Activated CD4-positive, CD25-positive, alpha-beta regulatory T cell treated with anti-CD3 and anti-CD28 coated beads, Interleukin-2, amount 50 U/mL, for 24 hours (primary cell): ENCODE measurements around the gene AP2A2.

Experiments
- ATAC-seq, 2 donors: fragments of 150-1000 bp; cut with Tn5 transposase; one replicate each; pipeline ENCODE4 v1.10.0; 2021; ENCODE audit warnings: mild to moderate bottlenecking in 1 of 2, moderate library complexity in 1 of 2

Gene AP2A2

DNA sequence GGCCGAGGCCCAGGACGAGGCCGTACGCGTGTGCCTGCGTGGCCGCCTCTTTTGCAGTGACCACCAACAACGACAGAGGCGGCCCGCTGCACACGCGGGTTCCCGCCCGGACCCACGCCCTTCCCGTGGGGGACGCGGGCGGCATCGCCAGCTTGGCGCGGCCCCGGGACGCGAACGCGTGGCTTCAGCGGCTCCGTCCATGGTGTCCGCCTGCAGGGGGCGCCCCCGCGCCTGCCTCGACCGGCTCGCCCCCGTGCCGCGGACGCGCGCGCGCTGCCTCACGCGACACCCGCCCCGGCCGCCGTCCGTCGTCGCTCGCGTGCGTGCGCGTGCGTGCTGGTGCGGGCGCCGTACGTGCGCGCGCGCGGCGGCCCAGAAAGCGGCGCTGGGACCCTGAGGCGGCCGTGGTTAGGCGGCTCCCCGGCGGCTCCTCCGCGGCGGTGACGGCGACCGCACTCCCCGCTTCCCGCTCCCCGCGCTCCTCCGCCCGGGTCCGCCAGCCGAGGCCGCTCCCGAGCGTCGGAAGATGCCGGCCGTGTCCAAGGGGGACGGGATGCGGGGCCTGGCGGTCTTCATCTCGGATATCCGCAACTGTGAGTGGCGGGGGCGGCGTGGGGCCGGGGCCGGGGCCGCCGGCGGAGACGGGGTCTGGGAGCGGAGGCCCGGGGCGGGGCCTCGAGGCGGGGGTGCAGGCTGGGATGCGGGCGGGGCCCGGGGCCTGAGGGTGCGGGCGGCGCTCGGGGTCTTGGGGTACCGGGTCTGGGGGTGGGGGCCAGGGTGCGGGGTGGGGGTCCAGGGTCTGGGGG lies at the start of gene AP2A2:
Gene AP2A2, plus strand, starts transcription at position 375 of the 806 bp plus-strand sequence. Its CDS starts 152 bp downstream, at position 527.
- peak; percentile 83 to 87 for ATAC-seq

DNA sequence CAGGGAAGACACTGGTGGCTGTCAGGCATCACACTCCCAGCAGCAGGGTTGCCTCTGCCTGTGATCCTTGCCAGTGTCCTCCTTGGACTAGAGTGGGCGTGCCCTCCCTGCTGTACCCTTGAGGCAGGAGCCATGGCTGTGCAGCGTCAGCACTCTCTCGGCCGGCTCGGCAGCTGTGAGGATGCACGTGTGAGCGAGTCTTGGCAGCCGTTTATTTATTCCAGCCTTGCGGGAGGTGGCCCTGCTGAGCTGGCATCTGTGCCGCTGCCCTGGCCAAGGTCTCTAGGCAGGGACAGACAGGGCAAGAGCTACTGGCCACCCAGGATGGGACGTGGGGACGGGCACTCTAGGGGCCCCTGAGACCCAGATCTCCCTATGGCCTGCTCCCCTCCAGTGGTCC lies 49.1 kb upstream of the AP2A2 start:
- ATAC-seq: no peak

DNA sequence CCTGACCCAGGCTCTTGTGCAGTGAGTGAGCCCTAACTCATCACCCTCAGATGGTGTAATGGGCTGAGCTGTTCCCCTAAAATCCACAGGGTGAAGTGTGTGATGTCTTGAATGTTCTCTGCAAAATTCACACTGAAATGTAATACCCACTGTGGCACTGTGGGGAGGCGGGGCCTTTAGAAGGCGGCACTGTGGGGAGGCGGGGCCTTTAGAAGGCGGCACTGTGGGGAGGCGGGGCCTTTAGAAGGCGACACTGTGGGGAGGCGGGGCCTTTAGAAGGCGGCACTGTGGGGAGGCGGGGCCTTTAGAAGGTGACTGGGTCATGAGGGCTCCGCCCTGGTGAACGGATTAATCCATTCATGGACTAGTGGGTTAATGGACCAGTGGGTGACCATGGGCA lies 48.1 kb upstream of the AP2A2 start:
- ATAC-seq: peak in 1 of 2 donors; percentile 17

DNA sequence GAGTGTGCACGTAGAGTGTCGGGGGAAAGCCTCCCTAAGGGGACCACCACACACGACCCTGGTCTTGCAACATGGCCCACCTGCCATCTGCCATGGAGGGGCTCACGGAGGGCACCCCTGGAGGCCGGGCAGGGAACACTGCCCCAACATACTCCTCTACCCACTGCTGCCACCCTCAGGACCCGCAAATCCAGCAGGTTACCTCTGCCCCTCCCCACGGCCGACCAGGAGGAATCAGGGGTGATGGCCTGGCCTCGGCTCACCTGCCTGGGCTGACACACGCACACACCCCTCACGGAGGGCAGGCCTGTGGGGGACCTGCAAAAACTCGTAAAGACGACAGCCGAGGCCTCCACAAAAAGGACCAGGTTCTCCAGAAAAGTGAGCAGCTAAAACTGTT lies 45.2 kb upstream of the AP2A2 start:
- no peak for ATAC-seq

DNA sequence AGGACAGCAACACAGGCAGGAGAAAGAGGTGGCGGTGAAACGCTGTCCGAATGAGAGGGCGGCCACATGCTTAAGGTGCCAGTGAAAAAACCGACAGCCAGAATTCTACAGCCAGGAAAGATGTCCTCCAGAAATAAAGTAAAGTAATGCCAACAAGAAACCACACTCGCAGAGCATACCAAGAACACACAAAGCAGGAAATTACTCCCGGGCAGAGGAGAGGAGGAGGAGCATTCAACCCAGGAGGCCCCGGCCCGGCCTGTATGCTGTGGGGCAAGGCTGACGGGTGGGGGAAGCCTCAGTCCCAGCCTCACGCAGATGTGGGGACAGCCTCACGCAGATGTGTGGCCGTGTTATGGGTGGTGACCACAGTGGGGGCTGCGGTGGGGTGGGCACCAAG lies 43.1 kb upstream of the AP2A2 start:
- no peak for ATAC-seq

DNA sequence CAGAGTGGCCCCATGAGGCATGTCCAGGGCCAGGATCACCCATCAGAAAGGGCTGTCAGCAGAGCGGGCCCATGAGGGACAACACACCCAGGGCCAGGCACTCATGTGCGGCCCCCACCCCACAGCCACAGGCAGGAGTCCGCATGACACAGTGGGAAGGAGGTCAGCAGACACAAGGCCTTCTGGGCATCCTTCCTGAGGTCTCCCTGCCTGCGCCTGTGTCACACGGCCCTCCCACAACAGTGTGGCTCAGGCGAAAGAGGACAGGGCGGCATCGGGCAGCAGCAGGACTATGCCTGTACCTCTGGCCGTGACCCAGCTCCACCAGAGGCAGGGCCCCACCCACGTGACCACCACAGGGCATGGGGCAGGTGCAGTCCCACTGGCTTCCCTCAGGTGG lies 42.1 kb upstream of the AP2A2 start:
- ATAC-seq: no peak

DNA sequence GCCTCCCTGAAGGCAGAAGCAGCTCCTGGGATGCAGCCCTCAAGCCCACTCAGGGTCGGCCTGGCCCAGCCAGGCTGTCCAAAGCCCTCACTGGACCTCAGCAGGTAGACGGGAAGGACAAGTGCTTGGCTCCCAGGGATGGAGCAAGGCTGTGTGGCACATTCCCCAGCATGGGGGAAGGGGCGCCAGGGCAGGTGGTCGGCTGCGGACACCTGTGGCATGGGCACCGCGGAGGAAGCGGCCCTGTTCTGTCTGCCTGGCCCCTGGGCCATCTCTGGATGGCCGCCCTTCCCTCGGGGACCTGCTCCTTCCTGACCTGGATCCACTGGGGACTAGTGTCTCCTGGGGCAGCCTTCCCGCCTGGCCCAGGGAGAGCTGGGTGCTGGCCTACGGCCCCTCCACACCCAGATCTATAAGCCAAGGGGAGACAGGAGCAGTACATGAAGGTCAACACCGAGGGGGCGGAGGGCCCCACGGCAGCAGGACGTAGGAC lies 41.0 kb upstream of the AP2A2 start:
- no peak for ATAC-seq

DNA sequence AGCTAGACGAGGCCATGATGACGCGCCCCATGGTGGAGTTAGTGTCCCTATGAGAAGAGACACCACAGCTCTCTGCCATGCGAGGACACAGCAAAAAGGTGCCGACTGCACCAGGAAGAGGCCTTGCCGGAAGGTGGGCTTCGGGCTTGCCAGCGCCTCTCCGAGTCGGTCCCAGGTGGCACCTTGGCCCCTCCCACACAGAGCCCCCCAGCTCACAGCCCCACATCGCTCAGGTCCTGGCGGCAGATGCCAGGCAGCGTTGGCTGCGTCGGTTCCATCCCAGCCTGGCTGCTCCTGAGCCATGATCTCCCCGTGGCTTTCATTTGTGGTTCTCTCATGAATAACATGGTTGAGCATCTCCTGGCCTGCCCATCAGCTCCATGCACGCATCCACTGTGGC lies 39.1 kb upstream of the AP2A2 start:
- no peak for ATAC-seq

DNA sequence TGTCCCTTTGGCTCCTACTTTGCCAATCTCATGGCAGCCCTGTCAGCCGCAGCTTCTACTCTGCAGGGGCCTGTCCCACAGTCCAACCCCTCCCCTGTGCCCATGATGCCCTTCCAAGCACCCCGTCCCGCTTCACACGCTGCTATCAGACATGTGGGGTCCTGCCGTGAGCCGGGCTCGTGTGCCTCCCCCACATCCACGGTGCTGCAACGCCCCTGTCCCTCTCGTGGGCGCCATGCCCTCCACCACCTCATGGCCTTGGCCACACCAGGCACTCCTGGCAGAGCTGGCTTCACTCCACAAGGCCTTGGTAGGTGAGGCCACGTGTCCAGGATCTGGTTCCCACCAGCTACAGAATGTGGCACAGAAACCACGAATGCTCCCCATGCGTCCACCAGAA lies 38.1 kb upstream of the AP2A2 start:
- no peak for ATAC-seq

DNA sequence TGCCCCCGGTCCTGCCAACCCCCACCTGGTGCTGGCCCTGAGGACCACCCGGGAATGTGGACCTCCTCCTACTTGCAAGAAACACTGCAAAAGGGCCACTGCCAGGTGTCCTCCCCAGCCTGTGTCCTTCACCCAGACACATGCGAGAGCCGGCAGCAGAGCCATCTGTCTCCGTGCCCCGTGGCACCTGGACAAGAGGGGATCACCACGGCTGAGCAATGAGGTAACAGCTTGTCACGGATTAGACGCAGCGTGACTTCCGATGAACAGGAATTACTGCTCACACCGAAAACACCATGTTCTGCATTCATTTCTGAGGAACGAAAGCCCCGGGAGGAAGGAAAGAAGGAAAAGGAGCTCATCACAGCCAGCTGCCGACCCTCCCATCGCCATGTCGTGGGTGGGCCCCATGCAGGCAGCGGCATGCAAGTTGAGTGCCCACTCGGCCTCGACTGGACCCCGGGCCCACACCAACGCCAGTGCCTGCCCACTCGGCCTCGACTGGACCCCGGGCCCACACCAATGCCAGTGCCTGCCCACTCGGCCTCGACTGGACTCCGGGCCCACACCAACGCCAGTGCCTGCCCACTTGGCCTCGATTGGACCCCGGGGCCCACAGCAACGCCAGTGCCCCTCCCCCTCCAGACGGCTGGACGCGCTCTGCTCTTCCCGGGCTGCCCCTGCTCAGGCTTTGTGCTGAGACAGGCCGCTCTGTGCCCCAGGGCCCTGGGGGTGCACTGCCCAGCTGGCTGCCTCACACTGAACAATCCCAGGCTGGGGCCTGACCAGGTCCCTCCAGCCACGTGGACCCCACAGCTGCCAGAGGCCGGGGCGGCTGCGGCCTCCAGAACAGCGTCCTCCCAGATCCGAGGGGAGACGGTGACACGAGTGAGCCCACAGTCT lies 37.1 kb upstream of the AP2A2 start:
- ATAC-seq: no peak

DNA sequence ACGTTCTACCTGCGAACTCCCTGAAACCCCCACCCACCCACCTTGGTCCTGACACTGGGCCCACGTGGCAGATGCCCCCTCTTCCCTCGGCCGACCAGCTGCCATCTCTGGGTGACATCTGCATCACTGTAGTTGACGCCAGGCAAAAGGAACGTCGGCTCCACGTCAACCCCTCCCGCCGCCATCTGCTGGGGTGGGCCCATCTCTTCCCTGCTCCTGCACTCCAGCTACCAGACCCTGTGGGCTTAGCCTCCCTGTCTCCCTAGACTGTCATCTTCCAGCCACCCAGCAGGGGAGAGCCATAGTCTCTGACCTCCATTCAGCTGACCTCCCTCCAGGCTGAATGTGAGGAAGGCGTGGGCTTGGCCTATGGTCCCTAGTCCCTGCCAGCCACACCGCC lies 36.4 kb upstream of the AP2A2 start:
- no peak for ATAC-seq

DNA sequence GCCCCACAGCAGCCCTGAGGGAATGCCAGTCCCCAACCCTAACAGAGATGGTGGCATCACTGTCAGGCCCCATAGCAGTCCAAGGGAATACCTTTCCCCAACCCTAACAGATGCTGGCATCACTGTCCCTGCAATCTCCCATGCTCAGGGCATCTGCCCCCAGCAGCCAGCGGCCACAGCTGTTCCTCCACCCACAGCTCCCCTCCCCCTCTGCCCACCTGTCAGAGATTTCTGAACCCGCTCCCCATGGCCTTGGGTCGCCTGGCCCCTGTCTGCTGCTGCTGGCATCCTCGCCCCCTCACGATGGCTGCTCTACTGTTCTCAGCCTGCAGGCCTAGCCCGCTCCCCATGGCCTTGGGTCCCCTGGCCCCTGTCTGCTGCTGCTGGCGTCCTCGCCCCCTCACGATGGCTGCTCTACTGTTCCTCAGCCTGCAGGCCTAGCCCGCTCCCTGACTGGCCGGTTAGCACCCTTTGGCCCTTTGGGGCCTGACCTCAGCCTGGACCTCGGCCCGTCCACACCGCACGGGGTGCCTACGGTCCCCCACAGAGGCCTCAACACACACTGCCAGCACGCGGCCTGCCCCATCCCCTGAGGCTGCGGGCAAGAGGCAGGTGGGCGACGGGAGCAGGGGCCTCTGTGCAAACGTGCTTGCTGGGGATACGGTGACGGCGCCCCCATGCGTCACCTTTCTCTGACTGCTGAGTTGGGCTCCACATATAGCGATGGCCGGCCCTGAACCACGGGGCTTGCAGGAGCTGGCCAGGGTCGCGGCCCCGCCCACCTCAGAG lies 35.8 kb upstream of the AP2A2 start:
- ATAC-seq: no peak

DNA sequence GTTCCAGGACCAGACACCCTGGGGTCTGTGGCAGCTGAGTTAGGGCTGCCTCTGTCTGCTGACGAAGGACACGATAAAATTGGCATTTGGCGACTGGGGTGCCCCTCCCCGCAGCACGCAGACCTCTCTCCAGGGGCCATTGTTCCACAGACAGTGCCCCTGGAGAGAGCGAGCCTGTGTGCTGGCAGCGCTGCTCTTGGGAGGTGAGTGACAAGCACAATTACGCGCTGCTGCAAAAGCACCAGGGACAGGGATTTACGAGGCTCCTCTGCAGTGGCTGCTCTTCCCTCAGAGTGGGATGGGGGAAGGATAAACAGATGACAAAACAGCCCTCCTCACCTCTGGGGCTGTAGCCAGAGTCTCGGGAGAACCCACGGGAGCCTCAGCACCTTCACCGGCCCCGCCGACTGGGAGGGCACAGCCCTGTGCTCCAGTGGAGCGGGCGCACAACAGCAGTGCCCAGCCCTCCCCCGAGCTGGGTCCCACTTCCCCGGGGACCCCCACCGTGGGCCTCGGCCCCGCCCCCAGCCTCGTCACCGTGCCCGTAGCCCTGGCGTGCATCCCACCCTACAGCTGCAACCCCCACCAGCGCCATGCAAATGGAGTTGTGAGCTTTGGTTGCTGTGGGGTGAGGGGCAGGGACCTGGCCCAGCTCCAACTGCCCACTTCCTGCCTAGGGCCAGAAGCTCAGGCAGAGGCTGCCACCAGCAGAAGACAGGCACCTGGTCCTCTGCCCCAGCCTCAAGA lies 34.7 kb upstream of the AP2A2 start:
- no peak for ATAC-seq

DNA sequence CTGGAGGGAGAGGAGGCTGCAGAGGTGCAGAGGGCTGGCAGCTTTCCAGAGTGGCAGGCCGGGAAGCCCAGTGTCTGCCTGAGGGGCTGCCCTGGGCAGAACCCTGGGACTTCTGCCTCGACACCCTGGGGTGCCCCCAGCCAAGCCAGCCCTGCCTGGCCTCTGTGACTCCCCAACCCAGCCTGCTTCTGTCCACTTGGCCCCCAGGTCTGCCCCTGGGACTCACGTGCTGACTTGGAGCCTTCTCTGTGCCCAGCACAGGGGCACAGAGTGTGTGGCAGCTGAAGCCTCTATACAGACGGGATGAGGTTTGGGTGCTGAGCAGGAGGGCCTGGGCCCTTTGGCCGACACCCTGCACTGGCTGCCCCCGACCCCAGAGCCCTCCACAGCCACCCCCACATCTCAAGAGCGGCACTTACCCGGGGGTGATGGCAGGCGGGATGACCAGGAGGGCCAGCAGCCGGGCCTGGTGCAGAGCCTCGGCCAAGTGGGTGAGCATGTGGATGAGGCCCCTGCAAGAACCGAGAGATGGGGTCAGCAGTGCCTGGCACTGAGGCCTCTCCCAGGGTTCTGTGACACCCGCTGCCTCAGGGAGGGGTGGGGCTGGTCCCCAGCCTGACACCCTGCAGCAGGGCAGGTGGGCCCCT lies 32.5 kb upstream of the AP2A2 start:
- ATAC-seq: no peak

DNA sequence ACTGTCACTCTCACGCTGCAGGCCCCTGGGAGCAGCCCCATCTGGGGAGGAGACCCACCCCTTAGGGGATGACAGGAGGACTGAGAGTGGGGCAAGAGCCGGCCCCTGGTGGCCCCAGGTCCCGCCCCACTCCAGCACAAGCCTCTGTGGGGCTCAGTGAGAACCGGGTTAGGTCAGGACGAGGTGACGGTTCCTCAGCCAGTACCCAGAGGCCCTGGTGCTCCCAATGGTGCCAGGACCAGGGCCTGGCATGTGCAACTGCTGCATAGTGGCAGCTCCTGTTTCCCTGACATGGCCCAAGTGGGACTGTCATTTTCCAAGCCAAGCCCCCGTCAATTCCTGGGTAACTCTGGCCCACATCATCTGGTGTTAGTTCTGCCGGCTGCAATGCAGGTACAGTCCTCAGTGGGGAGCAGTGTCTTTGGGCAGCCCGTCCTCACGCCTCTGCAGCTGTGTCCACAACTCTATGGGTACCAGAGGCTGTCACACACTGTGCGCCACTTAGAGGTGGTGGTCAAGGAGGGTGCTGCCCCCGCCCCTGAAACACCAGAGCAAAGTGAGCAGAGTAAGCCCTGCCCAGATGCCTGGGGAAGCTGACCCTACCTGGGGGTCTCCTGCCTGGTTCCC lies 31.0 kb upstream of the AP2A2 start:
- ATAC-seq: no peak

DNA sequence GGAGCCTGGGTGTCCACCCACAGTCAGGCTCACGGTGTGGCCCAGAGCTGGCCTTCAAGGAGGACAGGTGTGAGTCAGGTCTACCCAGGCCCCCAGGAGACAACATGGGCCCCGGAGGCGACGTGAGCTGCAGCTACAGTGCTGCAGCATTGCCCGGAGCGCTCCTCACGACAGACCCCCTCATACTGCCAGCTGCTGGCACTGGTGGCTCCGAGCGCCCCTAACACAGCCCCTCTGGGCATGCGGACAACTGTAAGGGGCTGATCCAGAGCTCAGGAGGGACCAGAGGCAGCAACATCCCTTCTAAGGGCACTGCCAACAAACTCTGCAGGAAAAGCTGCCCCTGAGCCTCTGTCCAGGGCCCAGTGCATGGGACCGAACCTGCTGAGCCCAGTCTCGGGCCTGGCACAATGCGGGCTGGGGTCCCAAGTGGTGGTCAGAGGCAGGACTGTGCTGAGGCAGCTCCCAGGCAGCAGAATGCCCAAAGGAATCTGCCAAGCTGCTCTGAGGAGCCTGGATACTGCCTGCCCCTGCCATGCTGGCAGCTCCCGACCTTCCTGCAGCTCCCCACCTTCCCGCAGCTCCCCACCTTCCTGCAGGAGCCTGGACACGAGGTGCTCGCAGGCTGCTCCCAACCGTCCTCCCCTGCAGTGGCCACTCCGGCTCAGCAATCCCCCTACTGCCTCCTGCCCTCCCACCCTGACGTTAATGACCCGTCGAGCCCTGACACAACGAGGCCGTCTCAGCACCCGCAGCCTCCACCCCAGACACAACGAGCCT lies 30.1 kb upstream of the AP2A2 start:
- ATAC-seq: no peak

DNA sequence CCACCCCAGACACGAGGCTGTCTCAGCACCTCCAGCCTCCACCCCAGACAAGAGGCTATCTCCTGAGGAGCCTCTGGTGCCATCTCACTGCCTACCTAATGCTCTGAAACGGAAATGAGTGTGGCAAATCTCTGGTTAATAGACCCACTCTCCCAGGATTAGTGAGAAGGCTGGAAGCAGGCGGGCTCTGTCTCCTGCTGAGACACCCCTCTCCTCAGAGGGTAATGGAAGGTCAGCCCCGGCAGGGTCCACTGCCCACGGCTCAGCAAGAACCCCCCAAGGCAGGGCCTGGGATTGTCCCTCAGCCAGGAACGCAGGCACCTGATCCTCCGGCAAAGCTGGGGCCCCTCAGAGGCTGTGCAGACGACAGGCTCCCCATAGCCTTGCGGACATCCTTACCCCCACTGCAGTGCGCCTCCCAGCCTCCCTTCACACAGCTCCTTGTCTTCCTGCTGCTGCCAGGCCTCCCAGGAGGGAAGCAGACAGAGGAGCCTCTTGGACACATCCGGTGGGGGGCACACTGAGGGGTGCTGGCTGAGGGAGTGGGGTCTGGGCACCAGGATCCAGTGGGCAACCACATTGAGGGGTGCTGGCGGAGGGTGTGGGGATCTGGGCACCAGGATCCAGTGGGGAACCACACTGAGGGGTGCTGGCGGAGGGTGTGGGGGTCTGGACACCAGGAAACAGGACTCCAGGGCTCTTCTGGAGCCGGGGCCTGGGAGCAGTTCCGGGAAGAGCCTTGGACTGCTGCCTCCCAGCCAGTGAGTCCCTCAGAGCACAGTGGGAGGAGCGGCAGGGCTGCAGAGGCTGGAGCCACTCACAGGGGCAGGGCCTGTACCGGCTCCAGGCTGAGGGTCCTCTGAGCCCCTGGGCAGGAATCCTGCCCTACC lies 28.2 kb upstream of the AP2A2 start:
- ATAC-seq: no peak

DNA sequence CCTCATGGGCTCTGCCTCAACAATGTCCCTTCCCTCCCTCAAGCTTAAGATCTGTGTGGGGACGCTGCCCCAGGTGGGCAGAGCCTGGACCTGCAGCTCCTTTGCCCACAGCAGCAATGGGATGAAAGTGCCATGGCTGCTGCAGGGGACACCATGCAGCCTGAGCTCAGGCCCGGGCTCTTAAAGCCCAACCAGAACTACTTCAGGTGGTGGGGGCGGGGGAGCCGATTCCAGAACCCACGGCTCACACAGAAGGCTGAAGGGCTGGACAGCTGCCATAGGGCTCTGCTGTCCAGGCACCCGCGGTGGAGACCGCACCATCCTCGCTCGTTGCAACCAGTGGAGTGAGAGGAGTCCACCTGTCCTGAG lies 27.5 kb upstream of the AP2A2 start:
- ATAC-seq: no peak

DNA sequence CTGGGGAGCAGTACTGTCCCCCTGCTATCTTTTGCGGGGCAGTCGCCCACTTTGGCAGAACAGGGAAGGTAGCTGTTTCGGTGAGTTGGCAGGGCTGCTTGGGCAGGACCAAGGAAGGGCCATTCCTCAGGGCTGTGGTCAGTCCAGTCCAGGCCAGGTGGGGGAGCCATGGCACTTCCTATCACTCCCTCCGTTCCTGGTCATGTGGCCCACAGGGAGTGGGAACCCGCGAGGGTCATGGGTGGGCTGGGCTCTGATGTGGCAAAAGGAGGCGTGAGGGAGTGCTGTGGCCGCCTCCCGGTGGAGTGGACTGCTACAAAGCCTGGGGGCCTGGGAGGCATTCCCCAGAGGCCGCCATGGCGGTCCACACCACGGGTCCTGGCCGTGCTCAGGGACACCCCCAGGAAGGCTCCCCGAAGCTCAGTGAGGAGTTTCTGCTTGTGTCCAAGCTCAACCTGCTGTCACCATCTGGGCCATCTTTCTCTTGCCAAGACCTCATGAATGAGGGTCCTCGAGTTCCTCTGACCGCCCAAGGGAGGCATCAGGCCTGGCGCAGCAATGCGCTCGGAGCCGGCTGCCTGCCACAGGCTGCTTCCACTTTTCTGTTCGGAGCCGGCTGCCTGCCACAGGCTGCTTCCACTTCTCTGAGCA lies 27.0 kb upstream of the AP2A2 start:
- no peak for ATAC-seq
